Caco-2 (cell line): ENCODE data around the gene LPIN1. TPM values are rescaled to one million over a fixed set of nuclear protein-coding genes. Genes with fewer than 3 reads are reported as not detected.

Source experiments
- BruUV-seq: library from RNA; stranded (reverse); fragments of 400-500 nt; replicated peaks from 2 replicates; lab custom pipeline; 2021; lab: Mats Ljungman, UMichigan
- CTCF ChIA-PET: fragments of 300-600 bp; sonication (Branson Sonifier 250); formaldehyde crosslinking; loops from one replicate; lab custom pipeline; 2022; ENCODE audit warnings: antibody characterized with exemption; lab: Charles Lee
- POLR2A ChIA-PET: fragments of 300-600 bp; sonication (Branson Sonifier 250); formaldehyde crosslinking; loops from one replicate; lab custom pipeline; 2022; ENCODE audit warnings: antibody characterized with exemption; lab: Charles Lee
- DNase-seq, 2 experiments: peaks; one replicate each; pipeline versions ENCODE4 v3.0.0 to v3.0.0-alpha.2; 2020 to 2022
- H3K27me3 ChIP-seq: replicated peaks from 2 replicates; pipeline ENCODE4 v1.6.0; 2011; ENCODE audit warnings: low read length; ENCODE audit not compliant: control insufficient read depth, insufficient read depth
- H3K36me3 ChIP-seq: 2 replicates; pipeline ENCODE4 v1.5.1; 2011; ENCODE audit warnings: low read length; ENCODE audit not compliant: control insufficient read depth, insufficient read depth
- H3K4me1 ChIP-seq: fragments of 250-450 bp; sonication (Bioruptor Pico); 2 replicates; pipeline ENCODE4 v1.5.1; 2020; ENCODE audit warnings: mild to moderate bottlenecking
- H3K4me3 ChIP-seq: 2 replicates; pipeline ENCODE4 v1.5.1; 2011; ENCODE audit warnings: low read depth, mild to moderate bottlenecking, control low read depth, low read length
- H3K9me3 ChIP-seq: fragments of 250-450 bp; sonication (Bioruptor Pico); 2 replicates; pipeline ENCODE4 v1.5.1; 2020; ENCODE audit warnings: mild to moderate bottlenecking, moderate library complexity
- H3K27ac Mint-ChIP-seq: one replicate; pipeline ENCODE4 v1.8.0; 2022; ENCODE audit warnings: mixed read lengths; ENCODE audit not compliant: unreplicated experiment
- H3K27me3 Mint-ChIP-seq: one replicate; pipeline ENCODE4 v1.8.0; 2022; ENCODE audit warnings: mixed read lengths; ENCODE audit not compliant: insufficient read depth, unreplicated experiment
- H3K36me3 Mint-ChIP-seq: one replicate; pipeline ENCODE4 v1.8.0; 2022; ENCODE audit warnings: mild to moderate bottlenecking, mixed read lengths; ENCODE audit not compliant: insufficient read depth, unreplicated experiment
- H3K4me1 Mint-ChIP-seq: one replicate; pipeline ENCODE4 v1.8.0; 2022; ENCODE audit warnings: low read depth, mixed read lengths; ENCODE audit not compliant: unreplicated experiment
- H3K4me3 Mint-ChIP-seq: one replicate; pipeline ENCODE4 v1.8.0; 2022; ENCODE audit warnings: mild to moderate bottlenecking, moderate library complexity, mixed read lengths; ENCODE audit not compliant: unreplicated experiment
- H3K9me3 Mint-ChIP-seq: one replicate; pipeline ENCODE4 v1.8.0; 2022; ENCODE audit warnings: mixed read lengths; ENCODE audit not compliant: unreplicated experiment
- intact Hi-C: fragments of 100-400 bp; cut with micrococcal nuclease; formaldehyde crosslinking; loops from one replicate; pipeline ENCODE4 v1.10.0; 2022; ENCODE audit not compliant: unreplicated experiment
- total RNA-seq: library from RNA; stranded (reverse); gene quantifications from 2 replicates; pipeline ENCODE4 v1.2.3, GENCODE V29; 2022
- TF ChIP-seq, protein P1 (sequence below), 2 experiments: fragments of 200-600 bp in 1 of 2; IDR thresholded peaks; 1 replicate in 1 of 2; 2 replicates in 1 of 2; pipeline versions ENCODE4 v1.5.1 to v1.8.0; 2011 to 2022; ENCODE audit warnings: antibody characterized with exemption in 1 of 2, control low read depth in 1 of 2, inconsistent platforms in 1 of 2, low read depth in 1 of 2, low read length in 1 of 2, mild to moderate bottlenecking in 1 of 2, moderate library complexity in 1 of 2; ENCODE audit not compliant: insufficient read depth in 1 of 2, severe bottlenecking in 1 of 2, unreplicated experiment in 1 of 2

The LPIN1 gene
- total RNA-seq, 1 experiment from 2014 or later: 12.5 TPM

DNA sequence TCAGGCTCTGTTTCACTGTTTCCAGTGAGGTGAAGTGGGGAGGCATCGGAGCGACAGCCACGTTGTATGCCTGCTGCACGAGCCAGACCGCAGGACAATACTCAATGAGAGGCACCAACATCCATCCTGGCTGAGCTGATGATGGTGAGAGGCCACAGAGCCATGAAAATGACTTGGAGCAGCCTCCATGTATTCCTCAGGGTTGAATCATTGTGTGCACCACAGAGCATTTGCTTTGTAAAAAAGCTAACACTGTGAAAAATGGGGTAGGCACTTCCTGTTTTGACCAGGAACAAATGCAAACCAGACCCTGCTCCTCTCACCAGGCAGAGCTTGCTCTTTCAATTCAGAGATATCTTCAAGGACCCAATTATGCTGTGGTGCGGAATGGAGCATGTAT lies 87.2 kb downstream of the LPIN1 start:
- BruUV-seq: no TSS peak
- ChIA-PET POLR2A (no interaction called here), CTCF (interaction anchor here (0.6 kb wide), 1 partner anchor 9 kb away, joined by 5 read pairs; no protein-coding TSS in a partner anchor)
- H3K36me3 Mint-ChIP-seq: no peaks in the 10 kb centered on the region
- no peaks in the 10 kb centered on the region for H3K4me1 Mint-ChIP-seq
- no peak for DNase-seq
- TF ChIP-seq, protein P1, sequence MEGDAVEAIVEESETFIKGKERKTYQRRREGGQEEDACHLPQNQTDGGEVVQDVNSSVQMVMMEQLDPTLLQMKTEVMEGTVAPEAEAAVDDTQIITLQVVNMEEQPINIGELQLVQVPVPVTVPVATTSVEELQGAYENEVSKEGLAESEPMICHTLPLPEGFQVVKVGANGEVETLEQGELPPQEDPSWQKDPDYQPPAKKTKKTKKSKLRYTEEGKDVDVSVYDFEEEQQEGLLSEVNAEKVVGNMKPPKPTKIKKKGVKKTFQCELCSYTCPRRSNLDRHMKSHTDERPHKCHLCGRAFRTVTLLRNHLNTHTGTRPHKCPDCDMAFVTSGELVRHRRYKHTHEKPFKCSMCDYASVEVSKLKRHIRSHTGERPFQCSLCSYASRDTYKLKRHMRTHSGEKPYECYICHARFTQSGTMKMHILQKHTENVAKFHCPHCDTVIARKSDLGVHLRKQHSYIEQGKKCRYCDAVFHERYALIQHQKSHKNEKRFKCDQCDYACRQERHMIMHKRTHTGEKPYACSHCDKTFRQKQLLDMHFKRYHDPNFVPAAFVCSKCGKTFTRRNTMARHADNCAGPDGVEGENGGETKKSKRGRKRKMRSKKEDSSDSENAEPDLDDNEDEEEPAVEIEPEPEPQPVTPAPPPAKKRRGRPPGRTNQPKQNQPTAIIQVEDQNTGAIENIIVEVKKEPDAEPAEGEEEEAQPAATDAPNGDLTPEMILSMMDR (IDR thresholded peaks at IDR 0.05; ENCODE audit: insufficient read depth in 1 of 2, low read depth in 1 of 2, low read length in 1 of 2, severe bottlenecking in 1 of 2, unreplicated experiment in 1 of 2): no peak
- Histone ChIP-seq H3K4me1 (no peaks in the 10 kb centered on the region), H3K4me3 (no peak overlapping the region), H3K9me3 (no peaks in the 10 kb centered on the region), H3K36me3 (no peaks in the 10 kb centered on the region), H3K27me3 (no peaks in the 10 kb centered on the region)
- no peak overlapping the region for H3K27ac Mint-ChIP-seq
- intact Hi-C loops: loop anchor here (5.0 kb wide), 1 partner anchor 119 kb away; no protein-coding TSS in a partner anchor
- H3K9me3 Mint-ChIP-seq: no peaks in the 10 kb centered on the region
- H3K4me3 Mint-ChIP-seq: no peak overlapping the region
- H3K27me3 Mint-ChIP-seq: peaks cover 16% of the 10 kb centered on the region

DNA sequence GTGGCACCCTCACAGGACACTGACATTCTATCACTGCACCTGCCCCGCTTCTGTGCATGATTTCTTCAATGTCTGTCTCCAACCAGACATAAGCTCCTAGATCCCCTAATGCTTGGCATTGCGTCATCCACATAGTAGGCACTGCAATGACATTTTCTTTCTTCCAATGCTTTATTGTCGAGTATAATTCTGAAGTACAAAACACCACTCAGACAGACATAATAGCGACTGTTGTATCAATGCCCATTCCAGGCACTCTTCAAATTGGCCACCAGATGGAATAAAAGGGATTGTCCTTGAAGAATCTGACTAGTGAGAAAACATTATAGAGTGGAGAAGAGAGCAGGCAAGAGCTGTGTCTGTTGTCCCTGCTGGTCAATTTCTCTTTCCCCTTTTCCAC lies 89.0 kb downstream of the LPIN1 start:
- TF ChIP-seq, protein P1 (IDR thresholded peaks at IDR 0.05; ENCODE audit: insufficient read depth in 1 of 2, low read depth in 1 of 2, low read length in 1 of 2, severe bottlenecking in 1 of 2, unreplicated experiment in 1 of 2): no peak
- CTCF ChIA-PET: no interaction called here
- DNase-seq: no peak
- Histone ChIP-seq H3K4me1 (no peaks in the 10 kb centered on the region), H3K4me3 (no peak overlapping the region), H3K9me3 (no peaks in the 10 kb centered on the region), H3K27me3 (no peaks in the 10 kb centered on the region), H3K36me3 (no peaks in the 10 kb centered on the region)
- Mint-ChIP-seq H3K27me3 (peaks cover 23% of the 10 kb centered on the region), H3K27ac (no peak overlapping the region), H3K4me3 (no peak overlapping the region), H3K36me3 (no peaks in the 10 kb centered on the region), H3K4me1 (no peaks in the 10 kb centered on the region), H3K9me3 (no peaks in the 10 kb centered on the region)
- intact Hi-C loops: no loop called here
- no TSS peak for BruUV-seq
- POLR2A ChIA-PET: no interaction called here

DNA sequence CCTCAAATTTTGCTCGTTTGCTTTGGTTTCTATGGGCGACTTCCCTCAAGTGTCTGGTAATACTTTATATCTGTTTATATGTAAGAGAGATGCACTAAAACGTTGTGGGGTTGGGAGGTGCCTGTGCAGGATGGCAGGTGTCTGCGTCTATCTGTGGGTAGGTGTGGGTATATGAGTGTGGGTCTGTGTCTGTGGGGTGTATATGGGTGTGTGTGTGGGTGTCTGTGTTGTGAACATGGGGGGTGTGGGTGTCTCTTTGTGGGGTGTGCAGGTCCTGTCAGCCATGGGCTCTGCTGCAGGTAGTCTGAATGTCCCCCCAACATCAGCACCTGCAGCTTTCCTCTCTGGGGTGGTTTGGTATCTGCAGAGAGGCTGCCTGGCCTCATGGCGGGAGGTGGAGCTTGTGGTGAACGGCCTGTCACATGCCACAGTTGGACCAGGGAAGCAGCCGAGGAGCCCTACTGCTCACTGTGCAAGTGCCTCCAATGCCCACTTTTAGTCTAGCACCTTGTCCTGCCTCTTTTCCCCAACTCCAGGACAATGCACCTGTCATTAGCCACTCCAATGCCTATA lies 90.3 kb downstream of the LPIN1 start:
- DNase-seq: no peak
- H3K4me3 Mint-ChIP-seq: no peak overlapping the region
- no peak overlapping the region for H3K27ac Mint-ChIP-seq
- no TSS peak for BruUV-seq
- H3K27me3 ChIP-seq: no peaks in the 10 kb centered on the region
- H3K4me3 ChIP-seq: no peak overlapping the region
- H3K36me3 ChIP-seq: no peaks in the 10 kb centered on the region
- H3K9me3 Mint-ChIP-seq: no peaks in the 10 kb centered on the region
- TF ChIP-seq, protein P1 (IDR thresholded peaks at IDR 0.05; ENCODE audit: insufficient read depth in 1 of 2, low read depth in 1 of 2, low read length in 1 of 2, severe bottlenecking in 1 of 2, unreplicated experiment in 1 of 2): no peak
- ChIA-PET POLR2A (no interaction called here), CTCF (no interaction called here)
- H3K4me1 ChIP-seq: no peaks in the 10 kb centered on the region
- peaks cover 23% of the 10 kb centered on the region for H3K27me3 Mint-ChIP-seq
- H3K9me3 ChIP-seq: no peaks in the 10 kb centered on the region
- no peaks in the 10 kb centered on the region for H3K36me3 Mint-ChIP-seq
- H3K4me1 Mint-ChIP-seq: no peaks in the 10 kb centered on the region
- intact Hi-C loops: no loop called here
